AG10803 (cell line): ENCODE measurements around the gene SPNS2.

ENCODE experiments used
- DNase-seq: peaks from one replicate; pipeline ENCODE4 v3.0.0; 2010; ENCODE audit warnings: low read depth
- H3K4me3 ChIP-seq: 2 replicates; pipeline ENCODE4 v1.5.1; 2011; ENCODE audit warnings: mild to moderate bottlenecking, low read length, control low read depth
- CTCF ChIP-seq: conservative IDR thresholded peaks from 2 replicates; pipeline ENCODE4 v1.5.1; 2011; ENCODE audit warnings: mild to moderate bottlenecking, low read length, control low read depth, inconsistent platforms

The SPNS2 gene

GRCh38 chr17:4505187-4505586 lies 6.5 kb downstream of the SPNS2 start:
- no peak for TF ChIP-seq CTCF
- H3K4me3 ChIP-seq = no peak overlapping the region
- no peak for DNase-seq

- no peak for TF ChIP-seq CTCF
- DNase-seq = no peak
These were observed 7.6 kb downstream of the SPNS2 start for GRCh38 chr17:4506175-4506813.

GRCh38 chr17:4506892-4507291 lies 8.2 kb downstream of the SPNS2 start:
- no peak overlapping the region for H3K4me3 ChIP-seq
- DNase-seq = no peak
- TF ChIP-seq CTCF = no peak

More at GRCh38 chr17:4506175-4506813, 7.6 kb downstream of the SPNS2 start:
- no peak overlapping the region for H3K4me3 ChIP-seq

- DNase-seq = no peak
- H3K4me3 ChIP-seq = no peak overlapping the region
- no peak for TF ChIP-seq CTCF
These were observed 8.9 kb downstream of the SPNS2 start for GRCh38 chr17:4507361-4508111.

GRCh38 chr17:4508207-4508606 lies 9.5 kb downstream of the SPNS2 start:
- TF ChIP-seq CTCF = no peak
- DNase-seq = no peak
- H3K4me3 ChIP-seq = no peak overlapping the region

- no peak for TF ChIP-seq CTCF
- no peak overlapping the region for H3K4me3 ChIP-seq
- no peak for DNase-seq
These were observed 10.7 kb downstream of the SPNS2 start for GRCh38 chr17:4509401-4509800.
